Body of pancreas (tissue), 4 donors: ENCODE results near the gene MAP4K5. TPM values are rescaled to one million over a fixed set of nuclear protein-coding genes. Genes with fewer than 3 reads are reported as not detected.

Experiments
- ATAC-seq: fragments of 150-250 bp; one replicate; pipeline ENCODE4 v1.9.1; 2016
- DNase-seq, 4 donors: peaks; one replicate each; pipeline ENCODE4 v3.0.0-alpha.2; 2019
- H3K27ac ChIP-seq, 4 donors: fragments of 200-600 bp; sonication (generic); 1 replicate in 3 of 4; 2 replicates in 1 of 4; pipeline versions ENCODE4 v1.5.1 to v1.6.1; 2016 to 2019; ENCODE audit warnings: mild to moderate bottlenecking in 1 of 4, mixed read lengths in 1 of 4, moderate library complexity in 1 of 4
- H3K27me3 ChIP-seq, 2 donors: fragments of 200-600 bp; sonication (generic); one replicate each; pipeline ENCODE4 v1.6.0; 2016; ENCODE audit warnings: mild to moderate bottlenecking in 1 of 2
- H3K36me3 ChIP-seq, 2 donors: fragments of 200-600 bp; sonication (generic); replicated peaks in 1 of 2; 2 replicates each; pipeline ENCODE4 v1.5.1; 2016; ENCODE audit warnings: low read depth in 2 of 2; ENCODE audit not compliant: insufficient read depth in 1 of 2
- H3K4me1 ChIP-seq: fragments of 200-600 bp; sonication (generic); one replicate; pipeline ENCODE4 v1.6.0; 2016
- H3K4me3 ChIP-seq, 2 donors: fragments of 200-600 bp; sonication (generic); 1 replicate in 1 of 2; 2 replicates in 1 of 2; pipeline ENCODE4 v1.5.1; 2016 to 2019
- H3K9me3 ChIP-seq, 3 donors: fragments of 200-600 bp; sonication (generic); 1 replicate in 2 of 3; 2 replicates in 1 of 3; pipeline ENCODE4 v1.5.1; 2016
- POLR2A ChIP-seq, 3 donors: fragments of 450-650 bp; IDR thresholded peaks; one replicate each; pipeline ENCODE4 v1.6.1; 2016; ENCODE audit warnings: antibody characterized with exemption in 3 of 3, mild to moderate bottlenecking in 2 of 3
- WGBS, 2 donors: methylation state at CpG; one replicate each; pipeline ENCODE4 v1.1.5; 2017; 5-methylcytosine and 5-hydroxymethylcytosine counted together
- intact Hi-C: fragments of 100-400 bp; cut with DNase I; formaldehyde crosslinking; loops from one replicate; pipeline ENCODE4 v1.15.1; 2023
- small RNA-seq: library from RNA; depleted of rRNA; stranded (forward); fragments of <200 nt; gene quantifications from one replicate; pipeline ENCODE3, GENCODE V24; 2016
- total RNA-seq, 2 donors: library from RNA; depleted of rRNA; stranded (reverse); fragments of >200 nt; gene quantifications; one replicate each; pipeline ENCODE4 v1.1.0, GENCODE V29; 2016
- TF ChIP-seq, protein P1 (sequence below), 7 experiments: fragments of 450-650 bp in 4 of 7; fragments of 200-600 bp in 3 of 7; sonication (generic) in 3 of 7; IDR thresholded peaks; one replicate each; pipeline ENCODE4 v1.5.1; 2016 to 2019; ENCODE audit warnings: antibody characterized with exemption in 7 of 7

Gene MAP4K5
- total RNA-seq, 2 donors from 2014 or later, result 111 to 159 TPM

DNA sequence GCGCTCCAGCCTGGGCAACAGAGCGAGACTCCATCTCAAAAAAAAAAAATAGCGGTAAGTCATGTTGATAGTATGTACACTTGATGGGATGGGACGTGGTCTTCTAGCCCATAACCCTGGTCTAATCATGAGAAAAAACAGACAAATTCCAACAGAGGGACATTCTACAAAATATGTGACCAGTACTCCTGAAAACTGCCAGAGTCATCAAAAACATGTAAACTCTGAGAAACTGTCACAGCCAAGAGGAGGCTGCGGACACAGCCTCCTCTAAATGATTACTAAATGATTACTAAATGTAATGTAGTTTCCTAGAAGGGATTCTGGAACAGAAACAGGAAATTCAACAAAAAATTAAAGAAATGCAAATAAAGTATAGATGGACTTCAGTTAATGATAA, 156.6 kb downstream of the MAP4K5 start:
- intact Hi-C loops, result no loop called here
- ATAC-seq (no peak), DNase-seq (no peak)
- TF ChIP-seq, protein P1, sequence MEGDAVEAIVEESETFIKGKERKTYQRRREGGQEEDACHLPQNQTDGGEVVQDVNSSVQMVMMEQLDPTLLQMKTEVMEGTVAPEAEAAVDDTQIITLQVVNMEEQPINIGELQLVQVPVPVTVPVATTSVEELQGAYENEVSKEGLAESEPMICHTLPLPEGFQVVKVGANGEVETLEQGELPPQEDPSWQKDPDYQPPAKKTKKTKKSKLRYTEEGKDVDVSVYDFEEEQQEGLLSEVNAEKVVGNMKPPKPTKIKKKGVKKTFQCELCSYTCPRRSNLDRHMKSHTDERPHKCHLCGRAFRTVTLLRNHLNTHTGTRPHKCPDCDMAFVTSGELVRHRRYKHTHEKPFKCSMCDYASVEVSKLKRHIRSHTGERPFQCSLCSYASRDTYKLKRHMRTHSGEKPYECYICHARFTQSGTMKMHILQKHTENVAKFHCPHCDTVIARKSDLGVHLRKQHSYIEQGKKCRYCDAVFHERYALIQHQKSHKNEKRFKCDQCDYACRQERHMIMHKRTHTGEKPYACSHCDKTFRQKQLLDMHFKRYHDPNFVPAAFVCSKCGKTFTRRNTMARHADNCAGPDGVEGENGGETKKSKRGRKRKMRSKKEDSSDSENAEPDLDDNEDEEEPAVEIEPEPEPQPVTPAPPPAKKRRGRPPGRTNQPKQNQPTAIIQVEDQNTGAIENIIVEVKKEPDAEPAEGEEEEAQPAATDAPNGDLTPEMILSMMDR (IDR thresholded peaks at IDR 0.05), result no peak
- TF ChIP-seq POLR2A (IDR thresholded peaks at IDR 0.05), result no peak
- Histone ChIP-seq H3K27me3 (no peaks in the 10 kb centered on the region), H3K36me3 (no peaks in the 10 kb centered on the region), H3K9me3 (no peaks in the 10 kb centered on the region), H3K27ac (no peak overlapping the region), H3K4me1 (no peaks in the 10 kb centered on the region), H3K4me3 (no peak overlapping the region)
- WGBS, 2 donors, result 96 to 97% methylated on average over 5 of the region's 5 CpGs

DNA sequence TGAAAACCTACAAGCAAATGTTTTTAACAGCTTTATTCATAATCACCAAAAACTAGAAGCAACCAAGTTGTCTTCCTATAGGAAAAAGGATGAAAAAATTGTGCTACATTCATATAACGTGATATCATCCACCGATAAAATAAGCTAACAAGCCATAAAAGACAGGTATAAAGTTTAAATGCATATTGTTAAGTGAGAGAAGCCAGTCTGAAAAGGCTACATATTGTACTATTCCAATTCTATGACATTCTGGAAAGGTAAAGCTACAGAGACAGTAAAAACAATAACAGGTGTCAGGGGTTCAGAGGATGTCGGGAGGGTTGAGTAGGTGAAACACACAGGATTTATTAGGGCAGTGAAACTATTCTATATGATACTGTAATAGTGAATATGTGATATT, 158.4 kb downstream of the MAP4K5 start:
- H3K4me3 ChIP-seq, result no peak overlapping the region
- TF ChIP-seq, protein P1 (IDR thresholded peaks at IDR 0.05), result no peak
- TF ChIP-seq POLR2A (IDR thresholded peaks at IDR 0.05), result no peak
- H3K4me1 ChIP-seq, result no peaks in the 10 kb centered on the region
- H3K27ac ChIP-seq, result no peak overlapping the region
- DNase-seq (no peak), ATAC-seq (no peak)
- no peaks in the 10 kb centered on the region for H3K27me3 ChIP-seq
- WGBS, 2 donors, result 79 to 96% methylated on average over 3 of the region's 3 CpGs
- no peaks in the 10 kb centered on the region for H3K36me3 ChIP-seq
- intact Hi-C loops, result no loop called here
- H3K9me3 ChIP-seq, result no peaks in the 10 kb centered on the region

DNA sequence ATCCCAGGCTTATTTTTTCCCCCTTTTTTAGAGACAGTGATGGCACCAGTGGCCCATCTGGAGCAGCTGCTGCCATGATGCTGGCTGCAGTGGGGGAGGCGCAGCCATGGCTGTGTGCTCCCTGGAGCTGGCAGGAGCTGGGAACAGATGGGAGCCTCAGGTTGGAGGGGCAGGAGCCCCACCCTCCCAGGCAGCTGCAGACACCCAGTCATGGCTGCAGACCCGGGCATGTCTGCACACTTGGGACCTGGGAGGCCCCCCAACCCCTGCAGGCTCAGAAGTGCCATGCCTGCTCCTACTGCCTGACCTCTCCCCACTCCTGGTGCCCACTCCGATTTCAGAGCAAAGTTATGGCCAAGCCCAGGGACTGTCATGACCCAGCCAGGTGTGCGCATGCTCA, 160.8 kb downstream of the MAP4K5 start:
- 89% methylated on average over 4 of the region's 4 CpGs; no CpG with 5 or more reads in 1 of the 2 donors for WGBS, 2 donors
- DNase-seq, result no peak

More for the DNA sequence above, 160.8 kb downstream of the MAP4K5 start:
- H3K36me3 ChIP-seq, result no peaks in the 10 kb centered on the region
- TF ChIP-seq, protein P1 (IDR thresholded peaks at IDR 0.05), result no peak
- no peak for TF ChIP-seq POLR2A (IDR thresholded peaks at IDR 0.05)
- H3K4me1 ChIP-seq, result peaks cover 4% of the 10 kb centered on the region
- no peak overlapping the region for H3K4me3 ChIP-seq
- H3K9me3 ChIP-seq, result no peaks in the 10 kb centered on the region
- no peak for ATAC-seq
- no peak overlapping the region for H3K27ac ChIP-seq
- H3K27me3 ChIP-seq, result no peaks in the 10 kb centered on the region
- intact Hi-C loops, result no loop called here

Small RNA genes lying within 50 kb of the gene (small RNA-seq; reads per million reads assigned to genes)
- gene RF00019 (not detected), gene SNRPGP1 (not detected)

Other genes starting within 250 kb of the MAP4K5 start
- 1 to 10 TPM; 3.4 to 4.9 TPM for gene L2HGDH, start 220.3 kb downstream of the MAP4K5 start, total RNA-seq
- gene DMAC2L, start 220.2 kb downstream of the MAP4K5 start, total RNA-seq, result 1 to 10 TPM; 2.6 to 3.9 TPM
- gene CDKL1, start 135.7 kb downstream of the MAP4K5 start, total RNA-seq, result 1 to 10 TPM; 6.2 to 7.3 TPM
- gene ATL1, start 27.6 kb upstream of the MAP4K5 start, total RNA-seq, result 1 to 10 TPM in 1 of 2 donors, under 1 TPM in 1; 0.33 to 5.4 TPM
- gene SAV1, start 135.7 kb upstream of the MAP4K5 start, total RNA-seq, result 10 to 100 TPM; 55.0 to 94.9 TPM